Measurements from ENCODE around the gene MIAT.

MIAT gene

DNA sequence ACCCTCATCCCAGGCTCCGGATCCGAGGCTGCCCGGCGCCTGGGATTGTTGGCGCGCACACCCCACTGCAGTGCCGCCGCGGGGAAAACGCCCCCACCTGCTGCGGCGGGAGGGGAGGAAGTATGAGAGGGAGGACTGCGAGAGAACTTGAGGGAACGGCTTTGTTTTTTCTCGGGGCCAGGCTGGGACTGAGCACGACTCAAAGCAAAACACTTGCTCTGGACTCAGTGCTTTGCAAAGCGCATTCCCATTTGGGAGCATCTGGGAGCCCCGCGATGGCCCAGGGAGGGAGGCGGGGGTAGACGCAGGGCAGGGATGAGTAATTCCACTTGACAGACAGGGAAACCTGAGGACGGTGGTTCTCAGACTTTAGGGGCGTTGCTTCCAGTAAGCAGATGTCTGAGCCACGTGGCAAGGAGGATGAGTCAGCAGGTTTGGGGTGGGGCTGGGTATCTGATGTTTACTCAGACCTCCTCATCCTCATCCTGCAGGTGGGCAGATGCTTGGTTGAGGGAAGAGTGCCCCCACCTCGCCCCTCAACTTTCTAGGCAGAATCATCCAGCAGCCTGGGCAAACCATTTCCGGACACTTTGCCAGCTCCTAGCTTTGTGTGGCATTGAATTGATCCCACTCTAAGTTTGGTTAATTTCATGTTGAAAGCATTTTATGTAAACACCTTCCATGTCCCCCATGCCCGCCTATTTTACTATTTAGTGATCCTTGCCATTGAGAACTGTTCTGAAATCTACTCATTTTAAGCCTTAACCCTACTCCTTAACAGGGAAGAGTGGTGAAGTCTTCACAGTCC, 1.5 kb downstream of the MIAT start:
- TF ChIP-seq, protein P1, sequence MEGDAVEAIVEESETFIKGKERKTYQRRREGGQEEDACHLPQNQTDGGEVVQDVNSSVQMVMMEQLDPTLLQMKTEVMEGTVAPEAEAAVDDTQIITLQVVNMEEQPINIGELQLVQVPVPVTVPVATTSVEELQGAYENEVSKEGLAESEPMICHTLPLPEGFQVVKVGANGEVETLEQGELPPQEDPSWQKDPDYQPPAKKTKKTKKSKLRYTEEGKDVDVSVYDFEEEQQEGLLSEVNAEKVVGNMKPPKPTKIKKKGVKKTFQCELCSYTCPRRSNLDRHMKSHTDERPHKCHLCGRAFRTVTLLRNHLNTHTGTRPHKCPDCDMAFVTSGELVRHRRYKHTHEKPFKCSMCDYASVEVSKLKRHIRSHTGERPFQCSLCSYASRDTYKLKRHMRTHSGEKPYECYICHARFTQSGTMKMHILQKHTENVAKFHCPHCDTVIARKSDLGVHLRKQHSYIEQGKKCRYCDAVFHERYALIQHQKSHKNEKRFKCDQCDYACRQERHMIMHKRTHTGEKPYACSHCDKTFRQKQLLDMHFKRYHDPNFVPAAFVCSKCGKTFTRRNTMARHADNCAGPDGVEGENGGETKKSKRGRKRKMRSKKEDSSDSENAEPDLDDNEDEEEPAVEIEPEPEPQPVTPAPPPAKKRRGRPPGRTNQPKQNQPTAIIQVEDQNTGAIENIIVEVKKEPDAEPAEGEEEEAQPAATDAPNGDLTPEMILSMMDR (IDR thresholded peaks at IDR 0.05; ENCODE audit: borderline replicate concordance, insufficient read depth, low read depth, low read length): no peak
- peak overlapping the region; percentile 47 for H3K4me3 ChIP-seq (ENCODE audit: low read depth, low read length)

DNA sequence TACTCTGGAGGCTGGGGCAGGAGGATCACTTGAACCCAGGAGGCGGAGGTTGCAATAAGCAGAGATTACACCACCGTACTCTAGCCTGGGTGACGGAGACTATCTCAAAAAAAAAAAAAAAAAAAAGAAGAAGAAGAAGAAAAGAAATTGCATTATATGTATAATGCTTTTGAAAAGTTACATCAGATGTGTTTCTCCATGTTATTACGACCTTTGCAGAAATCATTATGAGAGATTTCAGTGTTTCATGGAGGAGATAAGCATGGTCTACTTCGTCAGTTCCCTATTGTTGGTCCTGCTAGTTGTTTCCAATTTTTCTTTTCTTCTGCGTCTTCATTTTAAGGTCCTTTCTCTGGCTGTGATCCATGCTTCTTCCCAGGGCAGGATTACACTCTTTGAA, 3.0 kb downstream of the MIAT start:
- TF ChIP-seq, protein P1 (IDR thresholded peaks at IDR 0.05; ENCODE audit: borderline replicate concordance, insufficient read depth, low read depth, low read length): no peak
- no peak overlapping the region for H3K4me3 ChIP-seq (ENCODE audit: low read depth, low read length)

DNA sequence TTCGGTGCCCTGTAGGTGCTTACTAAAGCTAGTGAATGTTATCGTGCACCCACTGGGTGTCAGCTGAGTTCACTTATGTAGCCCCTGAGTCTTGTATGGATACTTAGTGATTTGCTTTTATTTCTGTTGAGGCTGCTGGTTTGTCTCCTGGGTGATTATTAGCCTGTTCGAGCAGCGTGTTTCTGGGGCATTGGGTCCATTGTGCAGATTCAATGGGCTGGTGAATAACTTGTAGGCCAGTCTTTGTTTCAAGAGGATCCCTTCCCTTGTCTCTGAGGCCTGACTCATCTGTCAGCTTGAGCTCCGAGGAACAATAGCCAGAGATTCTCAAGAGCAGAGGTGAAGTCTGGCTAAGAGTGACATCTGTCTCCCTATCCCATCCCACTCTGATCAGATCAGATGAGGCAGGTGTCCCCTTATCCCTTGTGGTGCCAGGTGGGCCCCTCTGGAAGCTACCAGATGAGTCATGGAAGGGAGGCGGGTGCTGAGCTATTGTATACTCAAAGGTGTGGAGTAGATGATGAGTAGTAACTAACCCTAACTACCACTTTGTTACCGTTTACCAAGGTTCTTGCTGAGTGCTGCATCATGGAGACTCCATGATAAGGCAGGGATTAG, 3.7 kb downstream of the MIAT start:
- no peak overlapping the region for H3K4me3 ChIP-seq (ENCODE audit: low read depth, low read length)
- TF ChIP-seq, protein P1 (IDR thresholded peaks at IDR 0.05; ENCODE audit: borderline replicate concordance, insufficient read depth, low read depth, low read length): no peak

DNA sequence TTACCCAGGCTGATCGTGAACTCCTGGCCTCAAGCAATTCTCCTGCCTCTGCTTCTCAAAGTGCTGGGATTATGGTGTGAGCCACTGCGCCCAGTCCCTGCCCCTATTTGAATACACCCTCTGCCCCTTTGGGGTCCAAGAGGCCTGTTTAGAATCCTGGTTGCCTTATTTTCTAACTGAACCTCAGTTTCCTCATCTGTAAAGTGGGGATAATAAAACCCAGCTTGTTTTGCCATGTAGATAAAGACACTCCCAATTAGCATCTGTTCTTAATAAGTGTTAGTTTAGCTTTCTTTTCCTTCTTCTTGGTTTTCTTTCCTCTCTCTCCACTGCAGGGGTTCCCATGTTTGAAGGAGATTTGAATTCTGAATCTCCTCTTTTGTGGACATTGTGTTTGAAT, 4.8 kb downstream of the MIAT start:
- no peak overlapping the region for H3K4me3 ChIP-seq (ENCODE audit: low read depth, low read length)
- TF ChIP-seq, protein P1 (IDR thresholded peaks at IDR 0.05; ENCODE audit: borderline replicate concordance, insufficient read depth, low read depth, low read length): no peak

DNA sequence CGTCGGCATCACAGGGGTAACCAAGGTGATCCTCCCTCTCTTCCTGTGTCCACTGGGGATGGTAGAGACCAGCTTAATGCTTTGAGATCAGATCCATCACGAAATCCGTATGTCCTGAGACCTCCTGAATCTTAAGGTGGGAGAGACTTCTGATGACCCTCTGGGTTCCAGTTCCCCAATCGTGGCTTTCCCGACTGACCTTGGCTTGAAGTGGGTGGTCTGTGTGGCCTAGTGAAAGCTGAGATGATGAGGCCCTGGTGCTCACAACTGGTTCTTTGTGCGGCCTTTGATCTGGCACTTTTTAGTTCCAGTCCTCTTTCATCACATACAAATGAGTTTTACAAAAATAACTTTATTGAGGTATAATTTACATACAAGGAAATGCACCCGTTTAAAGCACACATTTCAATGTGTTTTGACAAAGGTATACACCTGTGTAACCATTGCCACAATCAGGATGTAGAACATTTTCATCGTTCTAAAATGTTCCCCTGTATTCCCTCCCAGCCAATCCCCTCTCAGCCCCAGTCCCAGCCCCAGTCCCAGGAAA, 6.1 kb downstream of the MIAT start:
- TF ChIP-seq, protein P1 (IDR thresholded peaks at IDR 0.05; ENCODE audit: borderline replicate concordance, insufficient read depth, low read depth, low read length): no peak
- no peak overlapping the region for H3K4me3 ChIP-seq (ENCODE audit: low read depth, low read length)

DNA sequence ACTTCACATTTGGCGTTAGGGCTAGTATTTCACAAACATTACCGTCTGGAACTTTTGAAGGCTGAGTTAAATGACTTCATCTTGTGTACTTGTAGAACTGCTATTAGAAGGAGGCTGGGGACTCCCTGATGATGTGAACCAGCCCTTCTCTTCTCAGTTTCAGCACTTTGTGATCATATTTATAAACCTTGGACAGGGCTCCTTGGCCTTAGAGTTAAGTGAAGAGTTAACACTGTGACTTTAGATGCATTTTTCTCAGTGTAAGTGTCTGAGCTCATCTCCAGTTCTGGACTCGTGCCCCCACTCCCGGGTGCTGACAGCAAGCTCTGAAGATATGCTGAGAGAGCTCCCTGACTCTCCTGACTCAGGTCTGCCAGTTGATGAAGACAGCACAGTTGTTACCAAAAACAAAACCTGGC, 8.4 kb downstream of the MIAT start:
- H3K4me3 ChIP-seq (ENCODE audit: low read depth, low read length): no peak overlapping the region
- TF ChIP-seq, protein P1 (IDR thresholded peaks at IDR 0.05; ENCODE audit: borderline replicate concordance, insufficient read depth, low read depth, low read length): no peak

Data from GM12875 (cell line).